22Rv1 (cell line): ENCODE results near the gene KIAA2012.

ENCODE experiments used
- H3K27ac ChIP-seq: fragments of 450-650 bp; 2 replicates; pipeline ENCODE4 v1.5.1; 2017
- CTCF ChIP-seq: fragments of 450-650 bp; IDR thresholded peaks from 2 replicates; pipeline ENCODE4 v1.5.1; 2017; ENCODE audit warnings: mild to moderate bottlenecking
- ZFX ChIP-seq: fragments of 450-650 bp; IDR thresholded peaks from 2 replicates; pipeline ENCODE4 v1.6.1; 2017; ENCODE audit warnings: antibody characterized with exemption, borderline replicate concordance

KIAA2012 gene

GRCh38 chr2:202067589-202067988 lies 5.5 kb upstream of the KIAA2012 start:
- no peak for TF ChIP-seq ZFX
- no peak for TF ChIP-seq CTCF
- H3K27ac ChIP-seq, result no peak overlapping the region

DNA sequence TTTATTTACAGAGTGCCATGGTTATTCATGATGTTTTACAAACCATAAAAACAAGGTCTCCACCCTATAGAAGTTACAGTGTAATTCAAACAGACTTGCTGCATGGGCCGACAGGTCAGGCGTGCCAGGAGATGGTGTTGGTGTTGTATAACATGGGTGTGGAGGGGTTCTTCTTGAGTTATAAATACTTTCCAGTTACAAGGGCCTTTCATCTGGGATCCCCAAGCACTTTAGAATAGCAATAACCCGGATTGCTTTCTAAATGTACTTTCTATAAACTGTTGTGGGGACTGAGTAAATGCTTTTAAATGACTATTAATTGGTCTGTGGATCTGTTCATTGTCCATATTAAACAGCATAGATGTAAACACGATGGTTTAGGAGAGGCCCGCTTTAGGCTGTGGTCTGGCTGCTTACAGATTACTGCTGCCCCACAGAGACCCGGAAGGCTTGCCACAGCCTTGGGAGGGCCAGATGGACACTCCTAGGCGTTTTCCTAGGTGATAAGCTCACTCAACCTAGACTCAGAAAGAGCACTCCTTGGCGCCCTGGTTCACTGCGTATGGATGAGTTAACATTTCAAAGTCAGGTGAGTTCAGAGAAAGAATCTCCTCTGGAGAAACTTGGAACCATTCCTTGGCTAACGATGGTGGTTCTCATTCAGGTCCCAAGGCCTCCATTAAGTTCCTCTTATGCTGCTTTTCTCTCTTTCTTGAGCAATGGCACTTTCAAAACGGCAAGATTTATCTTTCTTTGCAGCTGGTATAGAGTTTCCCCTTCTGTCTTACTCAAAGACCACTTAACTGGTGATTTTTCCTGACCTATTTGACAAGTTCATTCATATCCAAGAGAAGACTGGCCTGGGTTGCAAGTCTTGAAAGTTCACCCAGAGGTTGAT lies 3.6 kb upstream of the KIAA2012 start:
- H3K27ac ChIP-seq, result no peak overlapping the region

DNA sequence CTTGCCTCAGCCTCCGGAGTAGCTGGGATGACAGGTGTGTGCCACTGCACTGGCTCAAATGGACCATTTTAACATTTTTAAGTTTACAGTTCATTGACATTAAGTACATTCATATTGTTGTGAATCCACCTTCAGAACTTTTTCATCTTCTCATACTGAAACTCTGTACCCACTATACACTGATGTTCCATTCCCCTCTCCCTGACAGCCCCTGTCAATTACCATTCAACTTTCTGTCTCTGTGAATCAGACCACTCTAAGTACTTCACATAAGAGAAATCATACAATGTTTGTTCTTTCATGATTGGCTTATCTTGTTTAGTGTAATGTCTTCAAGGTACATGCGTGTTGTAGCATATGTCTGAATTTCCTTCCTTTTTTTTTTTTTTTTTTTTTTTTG lies 1.9 kb upstream of the KIAA2012 start:
- TF ChIP-seq CTCF, result no peak
- TF ChIP-seq ZFX, result no peak

More for the DNA sequence above, 3.6 kb upstream of the KIAA2012 start:
- TF ChIP-seq ZFX, result no peak

DNA sequence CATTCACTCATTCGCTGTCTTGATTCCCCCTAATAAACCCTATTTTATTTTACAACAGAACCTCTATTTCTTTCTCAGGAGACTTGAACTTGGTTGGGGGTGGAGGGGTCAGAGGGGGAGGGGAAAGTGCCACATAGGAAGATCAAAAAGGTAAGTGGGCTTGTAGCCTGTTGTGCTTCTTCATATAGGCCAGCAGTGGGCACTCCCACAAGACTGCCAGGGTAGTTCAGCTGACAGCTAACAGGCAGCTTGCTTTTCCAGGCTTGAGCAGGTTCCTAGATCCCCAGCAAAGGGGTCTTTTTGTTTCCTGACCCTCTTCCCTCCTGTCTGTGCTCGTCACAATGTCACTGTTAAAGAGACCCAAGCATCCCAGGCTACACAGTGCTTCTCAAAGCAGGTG lies 829 bp upstream of the KIAA2012 start:
- no peak for TF ChIP-seq ZFX
- peak; percentile 40 for TF ChIP-seq CTCF
- no peak overlapping the region for H3K27ac ChIP-seq

More for the DNA sequence above, 1.9 kb upstream of the KIAA2012 start:
- no peak overlapping the region for H3K27ac ChIP-seq

DNA sequence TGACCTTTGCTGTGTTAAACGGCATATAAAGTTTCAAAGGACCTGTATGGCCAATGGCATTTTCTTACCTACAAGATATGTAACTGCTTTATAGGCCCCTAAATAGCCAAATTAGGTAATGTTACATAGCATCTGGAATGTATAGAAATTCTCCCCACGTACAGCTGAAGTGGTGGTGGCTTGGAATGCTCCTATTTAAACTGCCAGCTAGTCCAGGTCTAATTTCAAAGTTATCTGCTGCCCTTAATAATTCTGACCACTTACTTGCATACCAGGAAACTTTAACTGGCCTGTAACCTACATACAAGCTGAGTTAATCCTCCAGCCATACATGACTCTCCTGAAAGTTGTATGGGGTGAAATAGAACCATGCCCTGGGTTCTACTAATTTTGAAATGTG lies 1.3 kb downstream of the KIAA2012 start:
- H3K27ac ChIP-seq, result no peak overlapping the region
- TF ChIP-seq ZFX (no peak), CTCF (no peak)

DNA sequence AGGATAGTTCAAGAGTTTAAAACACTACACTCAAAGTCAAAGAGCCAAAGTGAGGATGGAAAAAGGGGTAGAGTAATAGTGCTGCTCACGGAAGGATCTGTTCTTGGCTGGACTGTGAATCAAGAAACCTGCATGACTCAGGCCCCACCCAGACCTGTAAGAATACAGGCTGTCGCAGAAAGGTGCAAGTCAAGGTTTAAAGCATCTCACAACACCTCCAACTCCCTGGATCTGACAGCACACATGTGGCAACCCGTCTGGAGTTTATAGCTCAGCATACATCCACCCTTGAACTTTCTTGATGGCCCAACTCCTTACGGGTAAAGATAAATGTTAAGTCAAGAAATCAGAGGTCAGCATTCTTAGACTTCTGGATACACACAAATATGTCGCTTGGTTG lies 6.3 kb downstream of the KIAA2012 start:
- H3K27ac ChIP-seq, result no peak overlapping the region
- TF ChIP-seq ZFX (no peak), CTCF (no peak)

- TF ChIP-seq ZFX, result no peak
- TF ChIP-seq CTCF, result no peak
- no peak overlapping the region for H3K27ac ChIP-seq
Observed at GRCh38 chr2:202084265-202084664, 11.2 kb downstream of the KIAA2012 start.
